ENCODE measurements around the gene ST3GAL5.

- TF ChIP-seq CTCF (IDR thresholded peaks at IDR 0.05; ENCODE audit: insufficient read depth, low read depth, low read length) (no peak), EZH2 (IDR thresholded peaks at IDR 0.05; ENCODE audit: insufficient read depth, low read length) (no peak)
These were observed 35.8 kb downstream of the ST3GAL5 start for GRCh38 chr2:85852937-85853498.

All from astrocyte (in vitro differentiated cells and primary cell).